ENCODE results near the gene STOM.

DNA sequence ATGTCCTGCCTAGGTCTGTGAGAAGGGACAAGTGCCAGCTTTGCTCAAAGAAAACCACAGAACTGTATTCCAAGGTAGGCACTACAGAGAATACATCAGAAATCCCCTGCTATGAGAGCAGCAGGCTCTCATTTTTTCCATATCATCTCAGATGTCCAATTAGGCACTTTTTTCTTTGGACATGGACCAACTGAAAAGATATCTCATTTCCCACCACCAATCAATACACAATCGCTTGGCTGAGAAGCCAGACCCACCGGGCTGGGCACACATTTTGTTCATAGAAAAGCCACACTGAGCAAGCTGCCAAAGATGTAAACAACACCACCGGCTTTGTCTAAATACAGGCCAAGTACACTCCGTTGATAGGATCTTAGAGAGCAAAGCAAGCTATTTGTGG, 25.9 kb downstream of the STOM start:
- TF ChIP-seq SUZ12 (IDR thresholded peaks at IDR 0.05; ENCODE audit: extremely low read depth, insufficient read depth, insufficient read length), result no peak
- TF ChIP-seq ZNF274 (IDR thresholded peaks at IDR 0.05; ENCODE audit: low read depth, low read length), result no peak
- TF ChIP-seq YY1 (IDR thresholded peaks at IDR 0.05; ENCODE audit: insufficient read depth, insufficient read length), result no peak

Data from NT2/D1 (cell line).